ENCODE data around the gene ZNF467.

- no peak for TF ChIP-seq CTCF (IDR thresholded peaks at IDR 0.05)
- no peak for TF ChIP-seq POLR2AphosphoS5 (IDR thresholded peaks at IDR 0.05)
- no peak for TF ChIP-seq EP300 (IDR thresholded peaks at IDR 0.05)
Measured at GRCh38 chr7:149768931-149769330, 4.5 kb downstream of the ZNF467 start.
